Raji (cell line): ENCODE results near the gene CEACAM16.

Experiments used
- POLR2A ChIP-seq: IDR thresholded peaks from 2 replicates; pipeline ENCODE4 v1.6.1; 2011; ENCODE audit warnings: low read depth, low read length, control low read depth; ENCODE audit not compliant: insufficient read depth

Gene CEACAM16

DNA sequence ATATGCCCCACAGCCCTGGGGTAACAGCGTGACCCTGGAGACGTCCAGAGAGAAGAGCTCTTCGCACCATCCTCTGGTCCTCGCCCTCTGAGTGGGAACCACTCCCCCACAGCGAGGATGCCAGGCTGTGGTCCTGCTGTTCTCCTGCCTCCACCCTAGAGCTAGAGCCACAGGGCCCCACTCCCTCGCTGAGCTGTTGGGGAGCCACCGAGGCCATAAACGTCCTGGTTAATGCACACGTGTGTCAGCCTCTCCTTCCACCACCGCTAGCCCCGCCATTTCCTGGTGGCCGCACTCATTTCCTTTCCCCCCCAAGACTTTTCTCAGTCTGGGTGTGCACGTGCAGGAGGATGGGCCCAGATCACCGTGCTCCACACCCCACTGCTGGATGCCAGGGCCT, 11.5 kb downstream of the CEACAM16 start:
- no peak for TF ChIP-seq POLR2A

DNA sequence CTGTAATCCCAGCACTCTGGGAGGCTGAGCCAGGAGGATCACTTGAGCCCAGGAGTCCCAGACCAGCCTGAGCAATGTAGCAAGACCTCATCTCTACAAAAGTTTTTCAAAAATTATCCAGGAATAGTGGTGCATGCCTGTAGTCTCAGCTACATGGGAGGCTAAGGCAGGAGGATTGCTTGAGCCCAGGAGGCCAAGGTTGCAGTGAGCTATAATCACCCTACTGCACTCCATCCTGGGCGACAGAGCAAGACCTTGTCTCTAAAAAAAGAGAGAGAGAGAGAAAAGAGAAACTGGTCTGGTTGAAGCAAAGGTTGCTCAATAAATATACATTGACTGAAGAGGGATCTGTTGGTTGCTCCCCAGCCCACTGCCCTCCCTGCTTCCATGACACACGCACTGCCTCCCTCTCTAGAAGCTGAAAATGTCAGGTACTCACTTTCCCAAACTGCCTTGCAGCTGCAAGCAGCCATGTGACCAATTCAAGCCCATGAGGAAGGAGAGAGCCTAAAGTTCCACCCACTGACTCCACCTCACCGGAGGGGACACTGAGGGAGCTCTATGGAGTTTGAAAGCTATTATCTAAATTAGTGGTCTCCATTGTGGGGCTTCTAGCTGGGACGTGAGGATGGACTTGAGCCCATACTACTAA, 14.0 kb downstream of the CEACAM16 start:
- TF ChIP-seq POLR2A: no peak

DNA sequence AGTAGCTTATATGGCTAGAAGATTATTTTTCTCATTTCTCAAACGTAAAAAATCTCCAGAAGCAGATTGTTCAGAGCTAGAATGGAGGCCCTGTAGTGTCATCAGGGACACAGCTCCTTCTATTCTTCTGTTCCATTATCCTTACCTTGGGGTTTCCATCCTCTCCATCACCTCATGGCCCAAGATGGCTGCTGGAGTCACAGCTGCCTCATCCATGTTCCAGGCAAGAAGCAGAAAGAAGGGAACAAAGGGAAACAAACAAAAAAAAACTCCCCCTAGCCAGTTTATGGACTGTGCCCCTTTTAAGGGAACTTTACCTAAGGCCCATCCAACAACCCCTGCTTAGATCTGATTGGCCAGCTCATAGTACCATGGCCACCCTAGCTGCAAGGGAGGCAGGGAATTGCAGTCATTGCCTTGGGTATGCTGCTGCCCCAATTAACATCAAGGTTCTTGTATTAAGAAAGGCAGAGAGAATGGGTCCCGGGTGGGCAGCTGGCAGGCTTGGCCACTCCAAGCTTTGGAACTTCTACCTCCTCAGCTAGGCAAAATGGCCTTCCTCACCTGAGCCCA, 15.7 kb downstream of the CEACAM16 start:
- TF ChIP-seq POLR2A: no peak

DNA sequence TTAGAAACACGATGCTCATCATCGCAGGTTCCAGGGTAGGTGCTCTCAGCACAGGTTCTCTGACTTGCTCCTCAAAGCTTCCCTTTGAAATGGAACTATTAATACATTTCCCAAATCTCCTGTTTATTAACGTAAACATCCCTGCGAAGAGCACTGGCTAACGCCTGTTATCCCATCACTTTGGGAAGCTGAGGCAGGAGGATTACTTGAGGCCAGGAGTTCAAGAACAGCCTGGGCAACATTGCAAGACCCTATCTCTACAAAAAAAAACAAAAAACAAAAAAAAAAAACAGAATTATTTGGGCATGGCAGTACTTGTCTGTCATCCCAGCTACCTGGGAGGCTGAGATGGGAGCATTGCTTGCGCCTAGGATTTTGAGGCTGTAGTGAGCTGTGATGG, 18.7 kb downstream of the CEACAM16 start:
- no peak for TF ChIP-seq POLR2A

DNA sequence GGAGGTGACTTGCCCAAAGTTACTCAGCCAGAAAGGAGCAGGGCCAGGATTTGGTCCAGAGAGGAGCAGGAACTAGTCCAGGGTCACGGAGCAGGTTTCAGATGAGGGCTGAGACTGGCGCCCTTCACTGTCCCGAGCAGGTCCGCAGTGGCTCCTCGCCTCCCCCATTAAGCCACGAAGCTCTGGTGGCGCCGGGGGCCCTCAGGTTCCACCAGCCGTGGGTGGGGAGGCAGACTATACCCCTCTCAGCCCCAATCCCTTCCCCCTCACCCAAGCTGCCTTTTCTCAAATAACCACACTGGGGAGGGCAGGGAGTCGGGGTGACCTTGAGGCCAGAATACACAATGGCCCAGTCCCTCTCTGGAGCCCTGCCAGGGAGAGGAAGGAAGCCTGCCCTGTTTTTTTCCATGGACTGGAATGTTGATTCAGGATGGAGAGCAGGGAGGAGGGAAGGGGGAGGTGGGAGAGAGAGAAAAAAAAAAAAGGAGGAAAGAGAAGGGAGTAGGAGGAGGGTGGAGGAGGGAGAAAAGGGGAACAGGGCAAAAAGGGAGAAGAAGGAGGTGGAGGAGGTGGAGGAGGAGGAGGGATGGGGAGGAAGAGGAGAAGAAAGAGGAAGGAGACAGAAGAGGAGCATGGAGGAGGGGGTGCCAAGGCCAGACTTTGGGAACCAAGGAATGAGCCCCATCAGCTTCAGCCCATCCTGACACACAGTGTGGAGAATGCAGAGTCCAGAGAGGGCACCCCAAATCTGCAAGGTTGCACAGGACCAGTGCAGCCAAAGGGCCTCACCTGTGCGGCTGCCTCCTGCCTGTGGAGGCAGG, 19.7 kb downstream of the CEACAM16 start:
- TF ChIP-seq POLR2A: no peak

DNA sequence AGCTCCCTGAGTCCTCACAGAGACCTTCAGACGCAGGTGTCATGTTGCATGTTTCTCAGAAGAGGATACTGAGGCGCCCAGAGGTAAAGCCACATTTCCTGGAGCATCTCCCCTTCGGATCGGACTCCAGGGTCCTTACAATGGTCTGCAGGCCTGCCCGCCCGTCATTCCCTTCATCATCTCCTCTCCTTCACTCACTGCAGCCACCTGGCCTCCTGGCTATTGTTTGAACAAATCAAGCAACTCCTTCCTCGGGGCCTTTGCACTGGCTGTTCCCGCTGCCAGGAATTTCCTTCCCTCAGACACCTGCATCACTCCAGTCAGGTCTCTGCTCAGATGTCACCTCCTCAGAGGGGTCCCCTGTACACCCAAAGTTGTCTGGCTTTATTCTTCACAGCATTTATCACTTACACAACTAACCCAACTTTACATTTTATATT, 20.3 kb downstream of the CEACAM16 start:
- TF ChIP-seq POLR2A: no peak

DNA sequence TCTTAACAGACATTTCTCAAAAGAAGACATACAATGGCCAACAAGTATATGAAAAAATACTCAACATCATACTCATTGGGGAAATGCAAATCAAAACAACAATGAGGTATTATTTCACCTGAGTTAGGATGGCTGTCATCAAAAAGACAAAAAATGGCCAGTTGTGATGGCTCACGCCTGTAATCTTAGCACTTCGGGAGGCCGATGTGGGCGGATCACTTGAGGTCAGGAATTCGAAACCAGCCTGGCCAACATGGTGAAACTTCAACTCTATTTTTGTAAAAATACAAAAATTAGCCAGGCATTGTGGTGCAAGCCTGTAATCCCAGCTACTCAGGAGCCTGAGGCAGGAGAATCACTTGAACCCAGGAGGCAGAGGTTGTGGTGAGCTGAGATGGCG, 22.0 kb downstream of the CEACAM16 start:
- TF ChIP-seq POLR2A: no peak

DNA sequence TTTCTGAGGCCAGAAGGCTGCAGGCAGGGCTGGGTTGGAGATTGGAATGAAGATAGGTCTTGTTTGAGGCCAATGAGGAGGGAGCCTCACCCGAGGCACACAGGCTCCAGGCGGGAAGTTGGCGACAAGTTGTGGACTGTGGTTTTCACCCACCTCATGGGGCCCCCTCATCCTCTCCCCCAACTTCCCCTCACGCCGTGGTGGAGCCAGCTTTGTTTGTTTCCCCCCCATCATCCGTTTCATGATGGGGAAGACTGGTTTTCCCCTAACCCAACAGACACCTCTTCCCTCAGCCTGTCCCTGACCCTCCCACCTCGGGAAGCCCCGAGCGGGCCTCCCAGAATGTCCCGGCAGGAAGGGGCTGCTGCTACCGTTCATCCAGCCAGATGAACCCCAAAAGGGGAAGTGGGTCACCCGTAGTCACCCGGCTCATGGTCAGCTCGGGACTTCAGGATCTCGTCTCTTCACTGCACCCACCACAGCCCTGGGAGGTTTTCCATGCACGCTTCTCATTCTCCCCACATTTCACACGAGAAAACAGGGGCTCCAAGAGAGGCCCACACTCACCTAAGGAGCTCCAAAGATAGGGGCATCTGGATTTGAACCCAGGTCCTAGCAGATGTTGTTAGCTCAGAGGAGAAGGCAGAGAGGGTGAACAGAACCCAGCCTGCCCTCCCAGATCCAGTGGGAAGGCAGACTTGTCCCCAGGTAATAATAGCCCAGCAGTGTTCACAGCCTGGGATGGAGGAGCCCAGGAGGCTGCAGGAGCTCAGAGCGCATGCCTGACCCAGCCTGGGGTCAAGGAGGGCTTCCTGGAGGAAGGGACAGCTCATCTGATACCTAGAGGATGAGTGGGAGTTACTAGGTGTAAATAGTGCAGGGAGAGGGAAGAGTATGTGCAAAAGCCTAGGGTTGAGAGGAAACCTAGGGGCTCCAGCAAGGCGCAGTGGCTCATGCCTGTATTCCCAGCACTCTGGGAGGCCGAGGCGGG, 23.5 kb downstream of the CEACAM16 start:
- TF ChIP-seq POLR2A: no peak

DNA sequence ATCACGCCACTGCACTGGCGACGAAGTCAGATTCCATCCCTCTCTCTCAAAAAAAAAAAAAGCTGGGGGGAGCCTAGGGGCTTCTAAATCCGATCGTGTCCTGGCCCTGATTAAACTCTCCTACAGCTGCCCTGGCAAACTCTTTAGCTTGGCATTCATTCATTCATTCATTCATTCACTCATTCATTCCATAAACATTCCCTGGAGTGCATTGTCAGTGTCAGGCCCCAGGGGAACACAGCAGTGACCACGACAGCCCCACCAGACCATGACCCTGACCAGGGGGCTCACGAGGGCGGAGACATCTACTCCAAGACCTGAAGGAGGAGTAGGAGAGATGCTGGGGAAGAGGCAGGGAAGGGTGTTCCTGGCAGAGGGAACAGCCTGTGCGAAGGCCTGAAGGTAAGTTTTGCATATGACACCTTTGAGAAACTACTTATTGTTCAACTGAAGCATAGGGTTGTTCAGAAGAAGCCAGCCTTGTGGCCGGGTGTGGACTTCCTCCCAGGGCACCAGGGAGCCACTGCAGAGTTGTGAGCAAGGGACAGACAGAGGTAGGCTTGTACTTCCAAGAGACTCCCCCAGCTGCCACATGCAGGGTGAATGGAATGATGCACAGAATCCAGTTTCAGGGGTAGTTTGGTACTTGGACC, 24.5 kb downstream of the CEACAM16 start:
- no peak for TF ChIP-seq POLR2A

DNA sequence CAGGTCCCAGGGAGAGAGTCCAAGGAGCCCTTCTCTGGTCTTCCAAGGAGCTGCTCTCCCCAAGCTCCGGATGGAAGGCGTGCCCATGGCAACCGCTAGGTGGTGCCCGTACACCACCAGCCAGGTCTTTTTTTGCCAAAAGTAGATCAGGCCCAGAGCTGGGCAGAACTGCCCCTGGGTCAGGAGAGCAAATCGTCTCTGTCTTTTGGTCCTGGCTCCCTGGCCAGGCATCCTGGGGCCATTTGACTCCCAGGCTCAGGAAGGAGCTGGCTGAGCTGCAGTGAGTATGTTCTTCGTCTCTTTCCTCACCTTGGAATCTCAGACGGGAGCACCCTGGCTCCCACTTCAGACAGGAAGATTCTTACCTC, 25.0 kb downstream of the CEACAM16 start:
- TF ChIP-seq POLR2A: no peak

DNA sequence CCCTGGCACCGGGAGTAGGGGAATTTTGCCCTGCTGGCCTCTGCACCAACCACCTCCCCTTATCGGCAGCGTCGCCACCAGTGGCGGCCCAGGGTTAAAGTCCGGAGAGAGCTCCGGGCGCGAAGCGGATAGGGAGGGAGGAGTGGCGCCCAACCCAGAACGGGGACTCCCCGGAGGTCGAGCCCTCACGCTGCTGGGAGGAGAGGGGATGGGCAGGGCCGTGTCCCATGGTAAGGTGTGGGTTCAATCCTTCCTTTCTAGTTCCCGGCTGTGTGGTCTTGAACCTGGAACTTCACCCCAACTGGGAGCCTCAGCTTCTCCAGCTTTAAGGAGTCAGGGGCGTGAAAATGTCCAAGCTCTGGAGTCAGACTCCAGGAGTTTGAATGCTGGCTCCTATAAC, 26.3 kb downstream of the CEACAM16 start:
- no peak for TF ChIP-seq POLR2A

DNA sequence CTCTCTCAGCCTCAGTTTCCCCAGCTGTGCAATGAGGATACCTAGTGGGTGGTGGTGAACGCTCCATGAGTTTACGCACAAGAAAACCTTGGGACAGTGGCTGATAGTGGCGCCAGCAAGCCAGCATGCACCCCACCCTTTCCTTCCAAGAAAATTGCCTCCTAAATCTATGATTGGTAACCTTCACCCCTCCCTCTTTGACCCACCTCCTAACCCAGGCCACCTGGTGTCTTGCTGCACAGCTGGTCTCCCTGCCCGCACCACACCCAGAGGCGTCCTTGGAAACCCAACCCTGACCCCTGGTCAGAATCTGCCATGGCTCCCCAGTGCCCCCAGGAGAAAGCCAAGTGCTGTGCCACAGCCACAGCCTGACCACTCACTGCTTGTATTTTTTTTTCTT, 26.7 kb downstream of the CEACAM16 start:
- TF ChIP-seq POLR2A: no peak

DNA sequence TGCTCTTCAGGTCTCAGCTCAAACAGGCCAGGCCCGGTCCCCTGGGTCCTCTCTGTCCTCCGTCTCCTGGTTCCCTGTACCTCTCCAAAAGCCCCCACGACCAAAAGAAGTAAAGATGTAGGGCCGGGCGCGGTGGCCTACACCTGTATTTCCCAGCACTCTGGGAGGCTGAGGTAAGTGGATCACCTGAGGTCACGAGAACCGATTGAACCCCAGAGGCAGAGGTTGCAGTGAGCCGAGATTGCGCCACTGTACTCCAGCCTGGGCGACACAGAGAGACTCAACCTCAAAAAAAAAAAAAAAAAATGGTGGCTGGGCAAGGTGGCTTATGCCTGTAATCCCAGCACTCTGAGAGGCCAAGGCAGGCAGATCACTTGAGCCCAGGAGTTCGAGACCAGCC, 27.5 kb downstream of the CEACAM16 start:
- no peak for TF ChIP-seq POLR2A

DNA sequence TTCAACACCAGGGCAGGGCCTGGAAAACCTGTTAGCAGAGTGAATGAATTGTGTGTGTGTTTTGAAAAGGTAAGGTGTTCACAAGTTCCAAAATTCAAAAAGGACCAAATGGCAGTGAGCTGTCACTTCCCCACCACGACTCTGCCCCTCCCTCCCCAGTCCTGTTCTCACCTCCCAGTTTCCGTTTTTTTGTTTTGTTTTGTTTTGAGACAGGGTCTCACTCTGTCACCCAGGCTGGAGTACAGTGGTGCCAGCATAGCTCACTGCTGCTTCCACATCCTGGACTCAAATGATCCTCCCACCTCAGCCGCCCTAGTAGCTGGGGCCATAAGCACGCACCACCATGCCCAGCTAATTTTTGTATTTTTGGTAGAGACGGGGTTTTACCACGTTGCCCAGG, 29.2 kb downstream of the CEACAM16 start:
- no peak for TF ChIP-seq POLR2A
